CD1c-positive myeloid dendritic cell (primary cell): Measurements from ENCODE around the gene SYNGR4.
A peak's percentile ranks its signal among the peaks of the same experiment; 100 is the strongest.

Source experiments
- DNase-seq: peaks from one replicate; pipeline ENCODE4 v3.0.0-alpha.2; 2016; ENCODE audit errors: extremely low spot score

SYNGR4 gene

DNA sequence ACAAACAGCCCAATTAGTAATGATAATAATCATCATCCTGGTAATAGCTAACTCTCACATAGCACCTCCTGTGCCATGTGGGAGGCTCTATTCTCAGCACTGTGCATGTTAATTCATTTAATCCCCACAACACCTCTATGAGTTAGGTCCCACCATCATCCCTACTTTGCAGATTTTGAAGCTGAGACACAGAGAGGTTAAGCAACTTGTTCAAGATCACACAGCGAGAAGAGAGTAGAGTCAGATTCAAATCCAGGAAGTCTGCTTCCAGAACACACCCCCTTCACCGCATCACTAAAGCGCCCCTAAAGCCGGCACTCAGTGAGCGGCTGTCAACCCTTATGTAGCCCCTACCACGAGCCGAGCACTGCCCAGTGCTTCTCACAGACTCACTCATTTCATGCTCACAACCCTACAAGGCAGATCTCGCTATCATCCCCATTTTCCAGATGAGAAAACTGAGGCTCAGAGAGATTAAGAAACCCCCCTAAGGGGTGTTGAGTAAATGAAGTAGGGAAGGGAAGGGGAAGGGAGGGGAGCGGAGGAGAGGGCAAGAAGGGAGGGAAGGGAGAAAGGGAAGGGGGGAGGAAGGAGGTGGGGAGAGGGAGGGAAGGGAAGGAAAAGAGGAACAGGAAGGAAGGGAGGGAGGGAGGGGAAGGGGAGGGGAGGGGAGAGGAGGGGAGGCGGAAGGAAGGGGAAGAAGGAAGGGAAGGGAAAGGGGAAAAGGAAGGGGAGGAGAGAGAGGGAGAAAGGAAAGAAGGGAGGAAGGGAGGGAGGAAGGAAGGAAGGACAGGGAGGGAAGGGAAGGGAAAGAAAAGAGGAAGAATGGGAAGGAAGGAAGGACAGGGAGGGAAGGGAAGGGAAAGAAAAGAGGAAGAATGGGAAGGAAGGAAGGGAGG lies 22.4 kb upstream of the SYNGR4 start:
- DNase-seq: no peak

GRCh38 chr19:48342414-48342738 lies 21.8 kb upstream of the SYNGR4 start:
- no peak for DNase-seq

- no peak for DNase-seq
These were observed 21.2 kb upstream of the SYNGR4 start for GRCh38 chr19:48342841-48343540.

DNA sequence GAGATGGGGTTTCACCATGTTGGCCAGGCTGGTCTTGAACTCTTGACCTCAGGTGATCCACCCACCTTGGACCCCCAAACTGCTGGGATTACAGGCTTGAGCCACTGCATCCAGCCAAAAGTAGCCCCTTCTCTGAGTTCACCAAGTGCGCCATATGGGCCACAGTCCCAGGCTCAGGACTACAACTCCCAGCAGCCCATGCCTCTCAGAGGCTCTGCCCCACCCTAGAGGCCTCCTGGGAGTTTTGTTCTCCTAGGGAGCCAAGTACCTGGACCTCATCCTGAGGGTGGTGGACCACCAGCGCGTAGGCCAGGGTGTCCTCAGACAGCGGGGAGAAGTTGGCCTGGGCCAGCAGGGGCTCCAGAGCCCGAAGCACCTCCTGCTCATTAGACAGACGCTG lies 19.3 kb upstream of the SYNGR4 start:
- DNase-seq: no peak

DNA sequence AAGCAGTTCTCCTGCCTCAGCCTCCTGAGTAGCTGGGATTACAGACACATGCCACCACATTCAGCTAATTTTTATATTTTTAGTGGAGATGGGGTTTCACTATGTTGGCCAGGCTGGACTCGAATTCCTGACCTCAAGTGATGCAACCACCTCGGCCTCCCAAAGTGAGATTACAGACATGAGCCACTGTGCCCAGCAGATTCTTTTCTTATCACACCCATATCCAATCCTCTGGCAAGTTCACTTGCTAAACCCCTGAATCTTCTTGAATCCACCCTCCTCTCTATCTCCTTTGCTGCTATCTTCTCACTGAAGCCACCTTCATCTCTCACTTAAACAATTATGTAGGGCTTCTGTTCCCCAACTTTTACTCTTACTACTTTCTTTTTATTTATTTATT lies 18.0 kb upstream of the SYNGR4 start:
- DNase-seq: no peak

DNA sequence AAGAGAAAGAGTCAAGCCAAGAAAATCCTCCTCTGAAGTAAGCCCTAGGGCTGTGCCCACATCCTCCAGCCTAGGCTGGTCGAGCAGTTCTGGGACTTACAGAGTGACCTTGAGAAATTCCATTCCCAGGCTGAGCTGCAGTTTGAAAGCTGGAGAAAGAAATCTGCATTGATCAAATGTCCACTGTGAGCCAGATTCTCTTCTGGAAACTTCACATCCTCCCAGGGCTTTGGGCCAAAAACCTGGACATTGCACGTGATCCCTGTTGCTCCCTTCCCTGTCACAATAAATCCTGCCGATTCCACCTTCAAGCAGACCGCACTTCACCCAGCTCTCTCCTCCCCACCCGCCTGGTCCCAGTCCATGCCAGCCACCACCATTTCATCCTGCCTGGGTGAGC lies 16.1 kb upstream of the SYNGR4 start:
- no peak for DNase-seq

DNA sequence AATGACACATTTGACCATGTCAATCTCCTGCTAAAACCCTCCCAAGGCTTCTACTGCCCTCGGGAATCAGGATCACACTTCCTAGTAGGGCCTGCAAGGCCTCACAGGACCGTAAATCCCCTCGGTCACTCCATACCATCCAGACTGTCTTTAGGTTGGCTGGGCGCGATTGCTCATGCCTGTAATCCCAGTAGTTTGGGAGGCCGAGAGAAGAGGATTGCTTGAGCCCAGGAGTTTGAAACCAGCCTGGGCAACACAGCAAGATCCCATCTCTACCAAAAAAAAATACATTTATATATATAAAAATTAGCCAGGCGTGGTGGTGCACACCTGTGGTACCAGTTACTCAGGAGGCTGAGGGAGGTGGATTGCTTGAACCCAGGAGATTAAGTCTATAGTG lies 15.4 kb upstream of the SYNGR4 start:
- DNase-seq: no peak

- DNase-seq: no peak
These were observed 13.3 kb upstream of the SYNGR4 start for GRCh38 chr19:48350856-48351255.

GRCh38 chr19:48351341-48351752 lies 12.8 kb upstream of the SYNGR4 start:
- DNase-seq: peak; percentile 79

DNA sequence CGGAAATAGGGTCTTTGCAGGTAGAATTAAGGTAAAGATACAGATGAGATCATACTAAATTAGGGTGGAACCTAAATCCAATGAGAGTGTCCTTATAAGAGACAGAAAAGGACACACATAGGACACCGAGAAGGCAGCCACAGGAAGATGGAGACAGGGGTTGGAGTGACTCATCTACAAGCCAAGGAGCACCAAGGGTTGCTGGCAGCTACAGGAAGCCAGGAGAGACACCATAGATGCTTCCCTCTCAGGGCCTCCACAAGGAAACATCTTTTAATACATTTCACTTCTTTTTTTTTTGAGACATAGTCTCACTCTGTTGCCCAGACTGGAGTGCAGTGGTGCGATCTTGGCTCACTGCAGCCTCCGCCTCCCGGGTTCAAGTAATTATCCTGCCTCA lies 10.5 kb upstream of the SYNGR4 start:
- DNase-seq: no peak

DNA sequence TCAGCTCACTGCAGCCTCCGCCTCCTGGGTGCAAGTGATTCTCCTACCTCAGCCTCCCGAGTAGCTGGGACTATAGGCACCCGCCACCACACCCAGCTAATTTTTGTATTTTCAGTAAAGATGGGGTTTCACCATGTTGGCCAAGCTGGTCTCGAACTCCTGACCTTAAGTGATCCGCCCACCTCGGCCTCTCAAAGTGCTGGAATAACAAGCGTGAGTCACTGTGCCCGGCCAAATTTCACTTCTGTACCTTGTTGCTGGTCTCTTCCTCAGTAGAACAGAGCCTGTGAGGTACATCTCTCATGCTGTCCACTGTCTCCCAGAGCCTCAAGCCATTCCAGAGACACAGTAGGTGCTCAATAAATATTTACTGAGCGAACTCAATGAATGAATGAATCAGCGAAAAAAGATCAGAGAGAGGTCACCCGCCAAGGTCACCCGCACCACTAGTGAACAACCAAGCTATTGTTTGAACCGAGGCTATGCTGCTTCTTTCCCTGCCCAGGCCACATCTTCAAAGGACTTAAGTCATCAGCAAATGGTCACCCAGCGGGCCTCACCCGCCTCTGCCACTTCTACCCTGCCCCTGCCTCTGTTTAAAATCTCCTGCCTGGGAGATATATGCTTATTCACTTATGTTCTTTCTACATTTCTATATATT lies 9.7 kb upstream of the SYNGR4 start:
- DNase-seq: peak; percentile 8

DNA sequence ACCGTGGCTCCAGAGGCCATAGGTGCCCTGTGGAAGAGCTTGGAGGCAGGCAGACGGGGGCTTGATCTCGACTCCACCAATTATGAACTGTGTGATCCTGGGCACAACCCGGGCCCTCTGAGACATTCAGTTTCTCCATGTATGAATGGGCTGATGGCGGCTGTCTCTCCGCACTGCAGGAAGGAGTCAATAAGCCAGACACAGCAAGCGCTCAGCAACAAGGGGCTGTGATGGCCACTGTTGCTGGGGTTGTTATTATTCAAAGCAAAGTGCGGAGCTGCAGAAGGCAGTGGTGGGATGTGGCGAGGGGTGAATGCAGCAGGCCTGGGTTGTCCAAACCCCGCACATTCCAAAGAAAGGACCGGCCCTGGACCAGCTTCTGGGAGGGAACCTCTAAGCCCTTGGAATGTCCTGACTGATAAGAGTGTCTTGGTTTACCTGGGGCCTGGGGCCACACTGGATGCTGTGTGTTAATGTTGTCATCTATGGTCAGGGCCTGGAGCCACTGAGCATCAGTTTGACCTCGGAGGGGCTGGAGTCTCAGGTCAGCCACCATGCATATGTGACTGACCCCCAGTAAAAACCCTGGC lies 8.7 kb upstream of the SYNGR4 start:
- no peak for DNase-seq

DNA sequence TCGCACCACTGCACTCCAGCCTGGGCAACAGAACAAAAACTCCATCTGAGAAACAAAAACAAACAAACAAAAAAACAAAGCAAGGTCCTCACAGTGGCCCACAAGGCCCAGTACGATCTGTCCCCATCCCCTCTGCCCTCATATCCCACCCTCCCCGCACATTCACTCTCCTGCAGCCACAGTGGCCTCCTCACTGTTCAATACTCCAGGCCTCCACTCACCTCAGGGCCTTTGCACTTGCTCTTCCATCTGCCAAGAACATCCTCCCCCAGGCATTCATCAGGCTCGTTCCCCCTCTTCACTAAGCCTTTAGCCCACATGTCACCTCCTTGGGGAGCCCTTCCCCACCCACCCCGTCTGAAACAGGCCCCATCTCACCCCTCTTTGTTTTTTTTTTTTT lies 5.0 kb upstream of the SYNGR4 start:
- DNase-seq: no peak

GRCh38 chr19:48361912-48362311 lies 2.3 kb upstream of the SYNGR4 start:
- no peak for DNase-seq

DNA sequence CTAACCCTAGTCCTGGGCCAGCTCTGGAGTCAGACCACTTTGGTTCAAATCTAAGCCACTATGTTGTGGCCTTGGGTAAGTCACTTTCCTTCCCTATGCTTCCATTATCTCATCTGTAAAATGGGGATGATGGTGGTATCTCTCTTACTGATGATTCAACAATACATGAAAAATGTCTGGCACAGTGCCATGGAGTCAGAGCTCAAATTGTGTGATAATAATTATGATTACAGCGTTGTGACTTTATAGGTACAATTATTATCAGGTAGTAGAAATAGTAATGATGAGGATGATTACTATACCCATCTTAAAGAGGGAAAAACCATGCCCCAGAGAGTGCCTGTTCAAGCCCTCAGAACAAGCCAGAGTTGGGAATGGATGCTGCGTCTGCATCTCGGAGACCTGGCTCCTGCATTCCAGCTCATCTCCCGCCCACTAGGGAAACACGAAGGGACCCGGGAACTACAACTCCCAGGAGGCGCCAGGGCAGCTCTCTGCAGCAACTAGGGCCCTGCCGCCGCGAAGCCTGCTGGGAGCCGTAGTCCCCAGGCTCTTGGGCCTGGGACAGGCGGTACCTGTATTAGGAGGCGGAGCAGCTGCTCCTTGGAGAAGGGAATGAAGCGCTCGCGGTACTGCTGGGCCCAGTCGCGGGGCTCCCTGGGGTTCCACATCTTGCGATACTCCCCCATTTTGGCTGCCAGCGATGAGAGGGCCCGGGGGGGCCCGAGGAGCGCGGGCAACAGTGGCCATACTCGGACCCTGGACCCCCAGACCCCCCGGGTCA lies 1.3 kb upstream of the SYNGR4 start:
- DNase-seq: peak; percentile 92

GRCh38 chr19:48363500-48363809 lies 712 bp upstream of the SYNGR4 start:
- no peak for DNase-seq

GRCh38 chr19:48364598-48365348 lies 606 bp downstream of the SYNGR4 start:
- DNase-seq: no peak

DNA sequence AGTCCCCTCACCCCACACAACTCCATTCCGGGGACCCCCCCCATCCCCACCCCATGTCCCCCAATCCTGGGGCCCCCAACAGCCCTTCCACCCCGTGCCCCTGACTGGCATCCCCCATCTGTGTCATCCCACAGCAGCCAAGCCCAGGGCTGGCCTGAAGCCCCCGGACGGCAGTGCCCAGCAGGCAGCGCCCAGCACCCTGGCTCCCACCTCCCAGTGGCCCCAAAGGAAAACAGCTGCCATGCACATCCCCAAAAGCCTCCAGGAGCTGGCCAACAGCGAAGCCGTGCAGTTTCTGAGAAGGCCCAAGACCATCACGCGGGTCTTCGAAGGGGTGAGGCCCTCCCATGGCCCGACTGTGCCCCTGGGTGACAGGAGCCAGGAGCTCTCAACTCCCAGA lies 1.4 kb downstream of the SYNGR4 start:
- DNase-seq: no peak

GRCh38 chr19:48367855-48368254 lies 3.7 kb downstream of the SYNGR4 start:
- DNase-seq: no peak

DNA sequence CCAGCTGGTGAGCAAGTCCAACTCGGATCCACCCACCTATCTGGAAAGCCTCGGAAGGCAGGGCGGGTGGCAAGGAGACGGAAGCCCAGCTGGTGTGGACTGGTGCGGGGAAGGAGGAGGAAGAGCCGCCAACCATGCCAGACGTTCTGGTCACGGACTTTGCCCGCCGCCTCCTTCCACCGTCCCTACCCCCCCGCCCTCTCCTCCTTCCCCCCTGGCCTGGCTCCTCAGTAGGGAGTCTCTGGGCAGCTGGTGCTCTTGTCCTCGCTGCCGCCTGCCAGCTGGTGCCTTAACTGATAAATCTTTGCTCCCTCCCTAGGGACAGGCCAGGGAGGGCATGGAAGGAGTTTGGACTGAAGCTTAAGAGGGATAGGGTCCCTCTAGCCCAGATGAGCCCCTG lies 4.8 kb downstream of the SYNGR4 start:
- DNase-seq: no peak

DNA sequence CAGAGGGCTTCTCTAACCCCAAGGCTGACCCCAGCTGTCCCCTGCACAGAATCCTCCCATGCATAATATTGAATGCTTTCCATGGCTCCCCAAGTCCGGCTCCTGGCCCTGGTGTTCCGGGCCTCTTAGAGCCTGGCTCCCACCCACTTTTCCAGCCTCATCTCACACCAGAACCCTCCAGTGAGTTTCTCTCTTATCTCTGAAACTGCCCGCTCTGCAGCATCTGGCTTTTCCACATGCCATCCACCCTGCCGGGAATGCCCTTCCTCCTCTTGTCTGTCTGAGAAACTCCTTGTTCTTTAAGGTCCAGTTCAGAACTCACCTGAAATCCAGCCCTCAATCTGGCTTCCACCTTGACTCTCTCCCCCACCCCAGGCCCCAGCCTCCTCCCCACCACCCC lies 6.8 kb downstream of the SYNGR4 start:
- no peak for DNase-seq
